ENCODE data around the gene IL1R2.

Gene IL1R2

DNA sequence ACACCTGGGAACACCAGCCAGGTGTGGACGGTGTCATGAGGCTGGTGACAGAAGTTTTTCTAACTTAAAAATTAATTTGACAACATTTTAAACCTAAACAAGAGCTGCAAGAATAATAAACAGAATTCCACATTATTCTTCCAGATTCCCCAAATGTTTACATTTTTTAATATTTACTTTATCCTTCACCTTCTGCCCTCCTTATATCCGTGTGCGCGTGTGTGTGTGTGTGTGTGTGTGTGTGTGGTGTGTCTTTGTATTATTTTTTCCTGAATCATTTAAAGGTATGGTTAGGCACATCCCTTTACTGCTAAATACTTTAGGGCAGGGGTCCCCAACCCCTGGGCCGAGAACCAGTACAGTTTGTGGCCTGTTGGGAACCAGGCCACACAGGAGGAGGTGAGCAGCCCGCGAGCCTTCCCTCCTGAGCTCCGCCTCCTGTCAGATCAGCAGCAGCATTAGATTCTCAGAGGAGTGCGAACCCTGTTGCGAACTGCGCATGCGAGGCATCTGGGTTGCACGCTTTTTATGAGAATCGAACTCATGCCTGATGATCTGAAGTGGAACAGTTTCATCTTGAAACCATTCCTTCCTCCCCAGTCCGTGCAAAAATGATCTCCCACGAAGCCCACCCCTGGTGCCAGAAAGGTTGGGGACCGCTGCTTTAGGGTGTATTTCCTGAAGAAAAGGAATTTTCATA, 16.4 kb upstream of the IL1R2 start:
- DNase-seq = no peak

DNA sequence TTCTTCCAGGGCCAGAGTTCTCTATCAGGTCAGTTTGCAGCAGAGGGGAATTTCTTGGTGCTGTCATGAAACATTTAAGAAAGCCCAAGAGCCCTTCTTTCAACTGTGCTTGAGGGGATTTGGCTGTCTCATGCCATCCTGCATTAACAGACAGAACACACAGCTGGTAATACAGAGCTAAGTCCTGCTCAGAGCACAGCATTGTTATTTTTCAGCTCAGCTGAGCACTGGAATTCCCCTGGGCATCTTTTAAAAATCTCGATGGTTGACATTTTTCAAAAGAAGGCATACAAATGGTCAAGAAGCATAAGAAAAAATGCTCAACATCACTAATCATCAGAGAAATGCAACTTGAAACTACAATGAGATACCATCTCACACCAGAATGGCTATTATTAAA, 14.9 kb upstream of the IL1R2 start:
- no peak for DNase-seq

DNA sequence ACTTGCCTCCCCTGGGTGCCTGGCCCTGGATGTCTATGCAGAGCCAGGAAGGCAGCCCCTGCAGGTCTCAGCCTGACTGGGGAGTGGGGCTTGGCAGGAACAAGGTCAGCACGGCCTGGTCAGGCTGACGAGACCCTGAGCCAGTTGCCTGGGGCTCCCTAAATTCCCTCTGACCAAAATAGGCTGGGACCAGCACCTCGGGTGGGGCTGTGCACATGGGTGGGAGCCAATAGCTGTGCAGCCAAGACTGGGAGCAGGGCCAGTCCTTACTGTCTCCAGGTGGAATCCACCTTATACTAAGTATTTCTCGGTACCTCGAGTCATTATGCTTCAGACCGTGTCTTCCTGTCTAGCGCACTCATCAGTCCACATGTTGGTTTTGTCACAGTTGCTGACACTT, 11.4 kb upstream of the IL1R2 start:
- DNase-seq = no peak

DNA sequence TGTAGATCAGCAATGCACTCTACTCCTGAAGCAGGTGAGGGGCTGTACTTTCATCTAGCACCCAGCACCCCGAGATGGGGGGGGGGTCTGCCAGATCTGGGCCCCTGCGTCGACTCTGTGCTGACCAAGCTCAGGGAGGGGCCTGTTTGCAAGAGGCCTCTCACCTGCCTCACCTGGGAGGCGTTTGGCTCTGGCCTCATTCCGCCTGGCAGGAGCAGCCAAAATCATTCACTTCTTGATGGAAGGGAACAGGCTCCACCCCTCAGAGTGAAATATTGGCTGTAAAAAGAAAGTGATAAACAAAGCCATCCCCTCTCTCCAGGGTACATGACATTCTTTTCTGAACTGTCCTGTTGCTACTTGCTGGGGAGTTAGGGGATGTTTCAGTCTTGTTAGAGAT, 10.7 kb upstream of the IL1R2 start:
- DNase-seq = no peak

DNA sequence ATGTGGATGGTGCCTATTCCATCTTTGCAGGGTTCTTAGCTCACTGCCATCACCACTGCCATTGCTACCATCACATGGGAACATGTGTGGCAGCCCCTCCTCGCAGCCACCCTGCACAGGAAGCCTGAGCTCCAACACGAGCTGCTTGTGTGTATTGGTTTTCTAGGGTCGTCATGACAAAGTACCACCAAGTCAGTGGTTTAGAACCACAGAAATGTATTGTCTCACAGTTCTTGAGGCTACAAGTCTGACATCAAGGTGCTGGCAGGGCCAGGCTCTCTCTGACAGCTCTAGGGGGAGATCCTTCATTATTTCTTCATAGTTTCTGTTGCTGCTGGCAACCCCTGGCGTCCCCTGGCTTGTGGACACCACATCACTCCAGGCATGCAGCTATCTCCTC, 10.3 kb upstream of the IL1R2 start:
- DNase-seq = no peak

DNA sequence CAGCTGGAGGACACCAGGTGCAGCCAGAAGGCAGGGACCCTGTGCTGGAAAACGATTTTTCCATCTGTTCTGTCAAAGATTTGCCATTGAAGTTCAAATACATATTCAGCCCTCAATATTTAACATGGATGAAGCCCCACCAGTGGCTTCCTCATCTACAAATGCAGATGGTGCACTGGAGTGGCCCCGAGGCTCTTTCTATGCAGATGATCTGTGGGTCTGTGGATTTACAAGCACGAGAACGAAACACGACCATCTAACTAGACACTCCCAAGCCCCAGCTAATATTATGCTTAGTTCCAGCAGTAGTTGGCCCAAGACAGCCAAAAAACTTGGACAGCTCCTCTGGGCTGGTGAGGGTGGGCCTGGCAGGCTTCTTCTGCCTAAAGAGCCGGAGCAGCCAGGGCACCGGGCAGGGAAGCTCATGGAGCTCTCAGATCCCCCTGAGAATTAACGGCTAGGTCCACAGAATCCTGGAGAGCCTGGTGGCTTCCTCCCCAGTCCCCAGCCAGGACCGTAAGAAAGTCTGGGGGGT, 9.2 kb upstream of the IL1R2 start:
- no peak for DNase-seq

DNA sequence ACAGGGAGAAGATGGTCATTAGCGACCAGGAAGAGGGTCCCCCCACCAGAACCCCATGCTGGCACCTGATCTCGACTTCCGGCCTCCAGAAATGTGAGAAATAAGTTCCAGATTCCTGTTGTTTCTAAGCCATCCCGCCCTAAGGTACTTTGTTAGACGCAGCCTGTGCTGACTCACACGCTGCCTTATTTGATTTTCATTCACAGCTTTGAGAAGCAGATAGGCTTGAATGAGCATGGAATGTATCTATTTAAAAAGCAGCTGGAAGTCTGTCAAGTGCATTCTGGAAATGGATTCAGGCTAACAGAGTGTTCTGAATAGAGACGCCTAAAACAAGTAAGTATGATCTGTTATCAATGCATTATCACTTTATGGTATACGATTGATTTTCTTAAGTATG, 8.3 kb upstream of the IL1R2 start:
- no peak for DNase-seq

DNA sequence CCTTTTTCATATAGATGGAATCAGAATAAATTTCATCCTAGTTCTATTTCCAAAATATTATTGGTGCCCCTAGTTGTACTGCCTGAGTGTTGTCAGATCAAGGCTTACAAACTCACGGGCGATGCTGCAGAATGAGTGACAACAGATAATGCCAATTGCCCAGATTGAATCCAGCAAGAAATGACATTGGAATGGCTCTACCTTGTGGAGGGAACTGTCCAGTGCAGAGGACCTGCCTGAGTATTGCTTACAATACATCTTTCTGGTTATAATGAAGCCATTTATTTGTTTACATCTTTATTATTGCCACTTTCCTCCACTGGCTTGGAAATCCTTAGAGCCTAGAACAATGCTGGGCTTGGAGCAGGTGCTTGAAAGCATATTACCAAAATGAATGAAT, 7.8 kb upstream of the IL1R2 start:
- DNase-seq = no peak

DNA sequence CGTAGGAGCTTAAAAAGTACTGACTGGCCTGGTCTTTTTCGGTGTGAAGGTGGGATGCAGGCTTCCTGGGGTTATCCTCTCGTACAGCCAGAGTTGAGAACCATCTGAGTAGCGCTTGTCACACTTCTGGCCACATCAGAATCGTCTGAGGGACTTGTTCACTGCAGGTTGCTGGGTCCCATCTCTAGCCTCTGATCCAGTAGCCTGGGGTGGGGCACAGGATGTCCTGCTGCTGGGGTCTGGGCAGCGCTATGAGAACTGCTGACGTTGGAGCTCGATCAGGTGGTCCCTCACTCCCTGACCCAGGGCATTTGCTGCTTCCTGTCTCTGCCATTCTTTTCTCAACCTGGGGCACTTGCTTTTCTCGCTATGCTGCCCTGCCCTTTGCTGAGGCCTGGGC, 7.1 kb upstream of the IL1R2 start:
- DNase-seq = no peak

DNA sequence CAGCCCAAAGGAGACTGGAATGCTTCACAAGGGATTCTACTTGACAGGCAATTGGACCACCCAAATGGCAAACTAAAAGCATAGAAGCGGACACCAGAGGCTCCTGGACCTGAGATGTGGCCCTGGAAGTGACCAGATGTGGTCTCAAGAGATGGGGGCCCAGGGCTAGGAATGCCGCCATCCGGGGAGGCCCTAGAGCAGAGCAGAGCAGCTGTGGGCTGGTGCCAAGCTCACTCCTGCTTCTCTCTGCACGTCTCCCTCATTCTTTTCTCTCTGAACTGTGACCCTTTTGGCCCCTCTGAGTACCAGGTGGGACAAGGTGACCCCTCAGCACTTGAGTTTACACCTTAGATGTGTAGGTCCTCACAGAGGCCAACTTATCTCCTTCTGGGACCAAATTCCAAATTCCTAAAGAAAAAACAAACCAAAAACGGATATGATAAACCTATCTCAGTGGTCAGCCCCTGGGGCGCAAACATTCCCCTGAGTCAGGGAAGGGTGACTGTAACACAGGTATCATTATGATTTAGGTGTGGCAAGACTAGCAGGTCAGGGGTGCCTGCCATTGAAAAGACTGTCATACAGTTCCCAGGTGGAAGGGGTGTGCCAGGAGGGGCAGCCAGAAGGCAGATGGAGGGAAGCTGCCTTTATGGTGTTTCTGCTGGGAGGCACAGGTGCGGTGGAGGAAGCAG, 6.5 kb upstream of the IL1R2 start:
- DNase-seq = no peak

DNA sequence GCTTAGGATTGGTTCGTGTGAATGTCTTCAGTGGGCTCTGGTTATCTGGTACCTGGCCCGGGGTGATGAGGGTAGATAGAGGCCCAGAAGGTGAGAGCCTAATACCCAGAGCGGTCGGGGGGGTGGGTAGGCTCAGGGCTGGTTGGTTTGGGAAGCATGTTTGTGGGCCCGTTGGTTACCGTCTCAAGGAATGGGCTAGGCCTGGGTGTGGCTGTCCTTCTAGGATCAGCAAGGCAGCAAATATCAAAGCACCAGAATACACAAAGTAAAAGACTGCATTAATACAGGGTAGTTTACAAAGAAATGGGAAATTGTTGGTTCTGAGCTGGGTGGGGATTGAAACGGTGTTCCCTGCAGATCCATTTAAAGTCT, 6.0 kb upstream of the IL1R2 start:
- no peak for DNase-seq

DNA sequence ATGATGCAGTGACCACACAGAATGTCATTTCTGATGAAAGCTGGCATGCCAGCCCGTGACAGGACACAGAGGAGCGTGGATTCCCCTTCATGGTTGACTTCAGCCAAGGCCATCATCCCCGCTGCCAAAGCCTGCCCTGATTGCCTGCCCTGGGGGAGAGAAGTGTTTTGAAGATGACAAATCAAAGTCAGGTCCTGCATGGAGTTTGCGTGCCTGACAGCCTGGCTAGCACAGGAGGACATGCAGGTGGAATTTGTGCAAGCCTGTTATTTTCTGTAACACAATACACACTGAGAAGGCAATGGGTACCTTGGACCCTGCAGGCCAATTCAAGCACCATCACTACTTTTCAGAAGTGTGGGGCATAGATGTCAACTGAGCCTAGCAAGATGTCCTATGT, 5.4 kb upstream of the IL1R2 start:
- DNase-seq = no peak

DNA sequence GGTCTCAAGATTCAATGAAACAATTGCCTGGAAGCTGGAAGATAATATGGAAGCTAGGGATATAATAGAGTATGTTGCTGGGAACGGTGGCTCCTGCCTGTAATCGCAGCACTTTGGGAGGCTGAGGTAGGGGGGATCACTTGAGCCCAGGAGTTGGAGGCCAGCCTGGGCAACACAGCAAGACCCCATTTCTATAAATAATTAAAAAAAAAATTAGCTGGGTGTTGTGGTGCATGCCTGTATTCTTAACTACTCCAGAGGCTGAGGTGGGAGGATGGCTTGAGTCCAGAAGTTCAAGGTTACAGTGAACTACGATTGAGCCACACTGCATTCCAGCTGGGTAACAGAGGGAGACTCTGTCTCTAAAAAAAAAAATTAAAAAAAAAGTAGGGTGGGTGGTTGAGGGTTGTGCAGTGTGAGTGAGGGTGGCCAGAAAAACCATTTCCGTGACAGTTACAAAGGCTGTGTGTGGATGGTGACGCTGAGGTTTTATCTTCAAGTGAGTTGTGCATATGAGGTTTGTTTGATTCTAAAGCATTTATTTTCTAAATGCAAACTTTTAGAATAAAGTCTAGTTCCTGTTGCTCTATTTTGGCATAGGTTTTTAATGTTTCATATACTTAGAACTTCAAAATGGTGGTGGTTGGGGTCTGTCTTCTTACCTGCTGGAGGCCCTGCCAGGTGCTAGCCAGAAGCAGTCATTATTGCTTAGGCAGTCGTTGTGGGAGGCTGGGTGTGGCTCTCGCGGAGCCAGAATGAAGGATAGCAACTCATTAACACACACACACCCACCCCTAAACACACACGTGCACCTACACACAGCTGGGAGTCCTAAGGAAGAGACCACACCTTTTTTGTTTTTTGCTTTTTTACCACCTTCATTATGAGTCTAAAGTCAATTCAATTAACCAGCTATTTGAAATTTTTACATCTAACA, 4.7 kb upstream of the IL1R2 start:
- no peak for DNase-seq

DNA sequence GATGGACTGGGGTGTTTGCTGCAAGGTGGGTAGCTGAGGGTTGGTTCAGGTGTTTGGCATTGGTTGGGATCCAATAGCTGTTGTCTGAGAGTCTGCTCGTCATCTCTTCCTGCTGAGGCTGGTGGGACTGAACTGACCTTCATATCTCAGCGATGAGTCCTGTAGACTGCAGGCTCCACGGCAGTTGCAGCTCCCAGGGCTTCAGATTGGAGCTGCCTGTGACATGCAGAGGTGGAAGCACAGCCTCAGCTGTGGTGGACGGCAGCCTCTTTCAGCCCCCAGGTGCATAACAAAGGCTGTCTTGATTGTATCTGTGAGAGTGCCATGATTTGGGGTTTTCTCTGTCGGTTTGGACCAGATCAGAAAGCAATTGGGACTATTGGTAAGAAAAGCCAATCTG, 3.9 kb upstream of the IL1R2 start:
- no peak for DNase-seq

DNA sequence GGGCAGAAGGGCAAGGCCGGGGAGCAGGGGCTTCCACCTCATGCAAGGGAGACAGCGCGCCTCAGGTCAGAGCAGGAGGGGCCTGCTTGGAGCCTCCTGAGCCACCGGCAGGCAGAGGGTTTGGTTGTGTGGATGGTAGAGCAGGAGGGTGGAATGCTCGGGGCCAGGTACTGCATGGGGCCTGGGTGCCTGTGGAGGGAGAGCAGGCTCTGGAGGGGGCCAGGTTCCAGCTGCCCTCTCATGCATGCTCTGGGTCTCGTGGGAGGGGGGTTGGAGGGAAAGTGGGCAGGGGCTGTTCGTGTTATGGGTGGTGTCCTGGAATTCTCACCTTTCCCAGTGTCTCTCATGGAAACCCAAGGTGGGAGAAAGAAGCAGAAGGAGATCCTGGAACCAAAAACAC, 3.2 kb upstream of the IL1R2 start:
- DNase-seq = no peak

DNA sequence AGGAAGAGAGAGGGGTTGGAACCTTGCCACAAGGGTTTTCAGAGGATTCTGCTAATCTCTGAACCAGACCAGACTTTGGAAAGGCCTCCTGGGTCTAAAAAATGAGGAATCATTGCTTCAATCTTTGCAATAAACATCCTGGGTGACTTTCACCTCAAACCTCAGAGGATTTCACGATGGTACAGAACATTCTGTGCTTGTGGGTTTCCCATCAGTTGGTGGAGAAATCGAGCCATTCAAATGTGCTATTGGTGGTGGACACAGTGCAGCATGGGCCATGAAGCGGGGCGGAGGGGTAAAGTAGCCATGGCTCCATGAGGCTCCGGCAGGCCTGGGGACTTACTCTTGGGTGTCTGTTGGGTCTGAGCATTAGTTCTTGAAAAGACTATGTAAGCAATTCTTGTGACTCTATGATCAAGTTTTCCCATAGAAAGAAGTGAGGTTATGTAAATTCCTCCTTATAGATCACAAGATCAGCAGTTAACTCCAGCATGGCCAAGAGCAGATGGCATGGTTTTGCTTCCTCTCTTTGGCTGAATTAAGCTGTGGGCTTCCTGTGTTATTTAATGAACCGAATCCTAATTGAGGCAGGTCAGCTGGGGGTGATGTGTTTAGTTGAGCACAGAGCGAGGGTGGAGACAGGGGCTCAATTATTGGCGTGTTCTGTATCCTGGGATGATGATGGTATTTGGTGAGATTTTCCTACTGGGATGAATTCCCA, 1.9 kb upstream of the IL1R2 start:
- no peak for DNase-seq

DNA sequence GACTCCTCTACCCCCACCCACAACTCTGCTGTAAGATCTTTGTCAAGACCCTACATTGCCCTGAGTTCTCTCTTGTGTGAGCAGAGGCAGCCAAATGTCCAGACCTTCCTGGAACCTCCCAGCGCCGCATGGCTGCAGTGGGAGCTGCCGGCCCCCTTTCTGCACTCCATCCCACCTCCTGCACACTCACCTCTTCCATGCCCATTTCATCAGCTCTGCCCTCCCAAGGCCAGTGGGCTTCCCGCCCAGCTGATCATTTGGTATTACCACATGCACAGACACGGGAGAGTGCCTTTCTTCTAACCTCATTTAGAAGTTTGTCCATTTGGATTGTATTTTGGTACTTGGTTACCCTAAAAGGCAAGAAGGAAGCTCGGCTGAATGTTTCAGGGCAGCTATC, 2.0 kb downstream of the IL1R2 start:
- DNase-seq = no peak

DNA sequence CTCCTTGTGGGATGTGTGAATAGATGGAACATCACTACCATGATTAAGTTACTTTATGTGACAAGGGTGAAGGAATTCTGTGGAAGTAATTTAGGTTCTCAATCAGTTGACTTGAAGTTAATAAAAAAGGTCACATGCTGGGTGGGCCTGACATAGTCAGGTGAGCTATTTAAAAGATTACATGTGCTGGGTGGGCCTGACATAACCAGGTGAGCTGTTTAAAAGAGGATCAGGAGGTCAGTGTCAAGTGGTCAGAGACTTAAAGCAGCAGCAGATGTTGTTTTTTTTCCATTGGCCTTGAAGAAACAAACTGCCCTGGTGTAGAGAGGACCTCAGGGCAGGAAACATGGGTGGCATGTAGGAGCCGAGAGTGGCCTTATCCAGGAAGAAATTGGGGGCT, 3.3 kb downstream of the IL1R2 start:
- no peak for DNase-seq

DNA sequence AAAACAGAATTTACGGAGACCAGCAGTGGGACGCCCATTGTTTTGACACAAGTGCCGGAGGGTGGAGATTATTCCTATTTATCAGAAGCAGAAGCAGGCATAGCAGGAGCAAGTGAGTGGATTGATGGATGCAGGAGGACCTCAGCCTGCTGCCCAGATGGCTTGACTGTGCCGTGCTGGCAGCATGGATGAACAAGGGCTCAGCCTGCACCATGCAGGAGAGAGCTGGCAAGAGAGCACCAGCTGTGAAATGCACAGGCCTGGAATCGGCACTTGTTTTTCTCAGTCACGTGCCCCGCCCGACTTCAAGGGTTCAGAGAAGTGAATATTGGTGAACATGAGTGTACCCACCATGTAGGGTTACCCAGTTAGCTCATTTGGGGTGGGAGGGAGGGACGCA, 4.0 kb downstream of the IL1R2 start:
- no peak for DNase-seq

DNA sequence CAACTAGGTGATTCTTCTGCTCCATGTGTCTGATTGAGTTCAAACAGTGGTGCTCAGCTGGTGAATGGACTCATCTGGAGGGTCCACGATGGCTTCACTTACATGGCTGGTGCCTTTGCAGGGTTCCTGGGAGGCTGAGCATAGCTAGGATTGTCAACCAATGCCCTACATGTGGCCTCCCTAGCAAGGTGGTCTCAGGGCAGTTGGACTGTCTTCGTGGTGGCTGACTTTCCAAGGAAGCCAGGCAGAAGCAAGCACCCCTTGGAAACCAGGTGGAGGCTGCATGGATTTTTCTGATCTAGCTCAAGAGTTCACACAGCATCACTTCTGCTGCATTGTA, 6.8 kb downstream of the IL1R2 start:
- DNase-seq = no peak

DNA sequence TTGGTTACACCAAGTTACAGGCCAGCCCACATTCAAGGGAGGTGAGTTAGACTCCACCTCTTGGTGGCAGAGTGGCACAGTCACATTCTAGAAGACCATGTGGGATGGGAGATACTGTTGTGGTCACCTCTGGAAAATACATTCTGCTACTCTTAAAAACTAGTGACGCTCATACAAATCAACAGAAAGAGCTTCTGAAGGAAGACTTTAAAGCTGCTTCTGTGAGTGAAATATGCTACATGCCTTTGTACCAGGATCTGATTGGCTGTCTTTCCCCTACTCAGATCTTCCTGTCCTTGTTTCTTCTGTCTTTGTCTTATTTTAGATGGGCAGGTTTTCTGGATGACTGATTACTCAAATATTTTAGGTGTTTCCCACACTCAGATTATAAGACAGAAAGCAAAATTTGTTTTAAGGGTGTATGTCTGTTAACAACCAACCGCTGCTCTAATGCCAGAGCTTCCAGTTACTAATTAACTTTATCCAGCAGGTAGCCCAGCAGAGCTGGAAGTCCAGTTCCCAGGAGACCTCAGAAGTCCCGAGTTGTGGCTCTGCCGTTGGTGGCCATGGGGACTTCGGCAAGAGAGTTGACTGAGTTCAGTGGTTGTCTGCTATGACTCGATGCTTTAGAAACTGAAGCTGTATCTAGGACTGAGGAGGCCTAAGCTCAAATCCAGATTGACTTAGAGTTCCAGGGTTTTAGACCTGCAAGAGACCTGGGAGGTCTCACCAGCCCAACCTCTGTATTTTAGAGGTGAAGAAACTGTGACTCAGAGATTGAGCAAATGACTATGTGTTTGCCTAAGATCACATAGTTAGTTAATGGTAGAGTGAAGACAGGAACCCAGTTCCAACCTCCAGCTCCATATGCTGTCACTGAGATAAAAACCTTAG, 7.4 kb downstream of the IL1R2 start:
- DNase-seq = no peak

DNA sequence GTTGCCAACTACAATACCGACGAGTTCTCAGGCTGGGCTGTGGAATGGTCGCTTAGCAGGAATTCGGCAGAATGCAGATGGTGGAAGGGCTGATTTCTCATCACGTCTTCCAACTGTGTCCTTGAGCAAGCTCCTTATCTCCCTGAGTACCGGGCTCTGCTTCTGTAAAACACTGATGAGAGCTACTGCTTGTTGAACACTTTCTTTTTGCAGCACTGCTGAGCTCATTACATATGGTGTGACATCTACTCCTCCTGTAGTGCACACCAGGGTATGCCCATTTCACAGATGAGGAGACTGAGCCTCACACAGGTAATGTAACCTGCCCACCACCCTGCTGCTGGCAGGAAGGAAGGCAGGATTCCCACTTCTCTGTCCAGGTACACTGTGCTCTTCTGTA, 8.3 kb downstream of the IL1R2 start:
- no peak for DNase-seq

Measured in 8988T (cell line).